Gastroesophageal sphincter (tissue), 3 donors: ENCODE results near the gene SURF2.

Source experiments
- EP300 ChIP-seq: sonication (generic); formaldehyde crosslinking; IDR thresholded peaks from one replicate; pipeline ENCODE4 v1.6.1; 2017; ENCODE audit warnings: antibody characterized with exemption, mild to moderate bottlenecking
- POLR2A ChIP-seq, 2 donors: fragments of 450-650 bp; IDR thresholded peaks; one replicate each; pipeline ENCODE4 v1.6.1; 2017; ENCODE audit warnings: antibody characterized with exemption in 2 of 2, mild to moderate bottlenecking in 2 of 2, moderate library complexity in 1 of 2
- POLR2AphosphoS5 ChIP-seq: sonication (generic); formaldehyde crosslinking; IDR thresholded peaks from one replicate; pipeline ENCODE4 v1.6.1; 2017; ENCODE audit warnings: antibody characterized with exemption
- TF ChIP-seq, protein P1 (sequence below), 4 experiments: fragments of 200-600 bp in 2 of 4; fragments of 450-650 bp in 2 of 4; sonication (generic) in 1 of 4; IDR thresholded peaks; one replicate each; pipeline ENCODE4 v1.5.1; 2017 to 2019; ENCODE audit warnings: antibody characterized with exemption in 4 of 4, mild to moderate bottlenecking in 2 of 4, moderate library complexity in 2 of 4

DNA sequence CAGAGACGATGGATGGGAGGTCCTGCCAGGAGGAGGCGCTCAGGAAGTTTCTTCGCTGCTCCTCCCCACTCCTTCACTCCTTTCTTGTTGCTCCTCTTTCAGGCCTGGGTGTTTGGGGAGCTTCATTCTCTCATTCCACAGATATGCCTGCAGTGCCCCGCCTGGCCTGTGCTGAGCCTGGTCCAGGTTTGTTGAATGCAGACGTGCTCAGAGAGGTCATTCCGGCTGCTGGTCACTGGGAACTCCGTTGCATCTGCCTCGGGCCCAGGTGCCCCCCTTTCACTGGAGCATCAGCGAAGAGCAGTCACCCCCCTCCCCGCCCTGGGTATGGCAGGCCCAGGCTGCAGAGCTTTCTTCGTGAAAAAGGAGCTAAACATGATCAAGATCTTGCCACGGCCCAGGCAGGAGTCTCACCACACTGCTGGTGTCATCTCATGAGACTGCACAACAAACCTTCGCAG is 35.9 kb upstream of the SURF2 start:
- TF ChIP-seq POLR2A (IDR thresholded peaks at IDR 0.05) (no peak), EP300 (no peak), POLR2AphosphoS5 (no peak)
- TF ChIP-seq, protein P1, sequence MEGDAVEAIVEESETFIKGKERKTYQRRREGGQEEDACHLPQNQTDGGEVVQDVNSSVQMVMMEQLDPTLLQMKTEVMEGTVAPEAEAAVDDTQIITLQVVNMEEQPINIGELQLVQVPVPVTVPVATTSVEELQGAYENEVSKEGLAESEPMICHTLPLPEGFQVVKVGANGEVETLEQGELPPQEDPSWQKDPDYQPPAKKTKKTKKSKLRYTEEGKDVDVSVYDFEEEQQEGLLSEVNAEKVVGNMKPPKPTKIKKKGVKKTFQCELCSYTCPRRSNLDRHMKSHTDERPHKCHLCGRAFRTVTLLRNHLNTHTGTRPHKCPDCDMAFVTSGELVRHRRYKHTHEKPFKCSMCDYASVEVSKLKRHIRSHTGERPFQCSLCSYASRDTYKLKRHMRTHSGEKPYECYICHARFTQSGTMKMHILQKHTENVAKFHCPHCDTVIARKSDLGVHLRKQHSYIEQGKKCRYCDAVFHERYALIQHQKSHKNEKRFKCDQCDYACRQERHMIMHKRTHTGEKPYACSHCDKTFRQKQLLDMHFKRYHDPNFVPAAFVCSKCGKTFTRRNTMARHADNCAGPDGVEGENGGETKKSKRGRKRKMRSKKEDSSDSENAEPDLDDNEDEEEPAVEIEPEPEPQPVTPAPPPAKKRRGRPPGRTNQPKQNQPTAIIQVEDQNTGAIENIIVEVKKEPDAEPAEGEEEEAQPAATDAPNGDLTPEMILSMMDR (IDR thresholded peaks at IDR 0.05): no peak
